Activated naive CD8-positive, alpha-beta T cell treated with anti-CD3 and anti-CD28 coated beads for 36 hours (primary cell): Measurements from ENCODE around the gene APOBEC3F. TPM values are rescaled to one million over a fixed set of nuclear protein-coding genes. Genes with fewer than 3 reads are reported as not detected.

Source experiments
- total RNA-seq, 2 experiments: library from RNA; stranded (reverse); gene quantifications; one replicate each; pipeline ENCODE4 v1.2.3, GENCODE V29; 2021

The APOBEC3F gene
- total RNA-seq, 2 experiments from 2014 or later = 19.4 to 20.4 TPM

Other genes starting within 250 kb of the APOBEC3F start
- gene DNAL4, start 246.7 kb upstream of the APOBEC3F start, total RNA-seq = 1 to 10 TPM; 6.7 to 7.4 TPM
- under 1 TPM; 0.85 to 0.88 TPM for gene NPTXR, start 196.8 kb upstream of the APOBEC3F start, total RNA-seq
- gene CBX6, start 168.6 kb upstream of the APOBEC3F start, total RNA-seq = 100 to 1,000 TPM; 141 TPM
- not detected for gene APOBEC3A, start 83.3 kb upstream of the APOBEC3F start, total RNA-seq
- 1 to 10 TPM; 3.4 TPM for gene APOBEC3B, start 58.5 kb upstream of the APOBEC3F start, total RNA-seq
- gene APOBEC3C, start 26.6 kb upstream of the APOBEC3F start, total RNA-seq = 10 to 100 TPM; 61.6 to 63.1 TPM
- 10 to 100 TPM; 23.1 to 24.1 TPM for gene APOBEC3D, start 19.7 kb upstream of the APOBEC3F start, total RNA-seq
- gene APOBEC3G, start 36.4 kb downstream of the APOBEC3F start, total RNA-seq = 10 to 100 TPM; 44.2 to 44.3 TPM
- gene APOBEC3H, start 56.4 kb downstream of the APOBEC3F start, total RNA-seq = 1 to 10 TPM; 4.3 to 5.3 TPM
- 10 to 100 TPM; 11.6 to 12.5 TPM for gene CBX7, start 111.8 kb downstream of the APOBEC3F start, total RNA-seq
- gene PDGFB, start 204.1 kb downstream of the APOBEC3F start, total RNA-seq = under 1 TPM; 0.35 to 0.40 TPM